HG02870 (cell line): Measurements from ENCODE around the gene SRI.
A peak's percentile ranks its signal among the peaks of the same experiment; 100 is the strongest.
"Not testable (repeated sequence)": the region's sequence is repeated elsewhere in the genome, so short reads cannot be mapped to it uniquely, and the experiment has no call there.

Experiments
- ATAC-seq: cut with Tn5 transposase; IDR thresholded peaks from one replicate; pipeline ENCODE4 v1.9.1; 2021; ENCODE audit warnings: mild to moderate bottlenecking, moderate library complexity; ENCODE audit not compliant: unreplicated experiment

Gene SRI

GRCh38 chr7:88184848-88185304, 35.0 kb downstream of the SRI start:
- no peak for ATAC-seq

GRCh38 chr7:88183051-88183450, 36.8 kb downstream of the SRI start:
- ATAC-seq, result no peak

- no peak for ATAC-seq
Measured at GRCh38 chr7:88176190-88176589, 43.6 kb downstream of the SRI start.

GRCh38 chr7:88172842-88173241, 47.0 kb downstream of the SRI start:
- ATAC-seq, result no peak

DNA sequence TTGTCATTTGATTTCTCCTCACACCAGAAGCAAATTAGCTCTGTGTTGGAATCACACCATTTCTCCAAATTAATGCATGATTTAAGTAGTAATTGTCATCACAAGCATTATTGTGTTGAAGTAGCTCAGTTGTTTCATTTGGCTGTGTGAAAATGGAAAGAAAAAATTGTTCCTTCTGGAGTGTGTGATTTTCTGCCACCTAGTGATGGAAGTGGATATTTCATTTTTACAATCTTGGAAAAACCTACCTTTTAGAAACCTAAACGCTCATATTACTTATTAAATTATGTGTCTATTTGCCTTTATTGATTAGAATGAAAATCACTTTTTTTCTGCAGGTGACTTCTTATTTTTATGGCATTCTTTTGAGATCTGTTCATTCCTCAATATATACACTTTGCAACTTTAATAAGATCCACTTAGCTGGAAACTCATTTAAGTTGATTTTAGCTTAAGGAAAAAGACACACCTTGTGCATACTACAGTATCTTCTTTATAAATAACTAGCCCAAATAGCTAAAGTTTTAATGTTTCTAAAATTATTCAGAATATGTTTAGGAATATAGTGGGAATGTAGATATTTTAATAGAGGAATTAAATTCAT, 50.0 kb downstream of the SRI start:
- peak; percentile 58 for ATAC-seq

GRCh38 chr7:88167721-88168120, 52.1 kb downstream of the SRI start:
- ATAC-seq, result no peak

- no peak for ATAC-seq
Measured at GRCh38 chr7:88167223-88167622, 52.6 kb downstream of the SRI start.

DNA sequence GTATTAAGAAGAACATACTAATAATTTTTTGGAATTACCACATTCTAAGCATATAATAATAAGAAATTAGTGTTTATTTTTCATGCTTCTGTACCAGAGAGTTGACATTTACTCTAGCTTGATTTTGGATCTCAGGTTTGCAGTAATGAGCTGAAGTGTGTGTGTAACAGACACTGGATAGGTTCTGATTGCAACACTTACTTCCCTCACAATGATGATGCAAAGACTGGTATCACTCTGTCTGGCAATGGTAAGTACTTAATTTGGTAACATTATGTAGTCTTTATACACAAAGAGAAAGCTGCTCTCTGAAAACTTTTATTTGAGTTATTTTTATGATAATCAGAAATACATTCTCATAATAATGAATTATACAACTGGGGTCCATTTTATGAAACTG, 54.1 kb downstream of the SRI start:
- no peak for ATAC-seq

GRCh38 chr7:88159741-88160140, 60.1 kb downstream of the SRI start:
- not testable (repeated sequence) for ATAC-seq

DNA sequence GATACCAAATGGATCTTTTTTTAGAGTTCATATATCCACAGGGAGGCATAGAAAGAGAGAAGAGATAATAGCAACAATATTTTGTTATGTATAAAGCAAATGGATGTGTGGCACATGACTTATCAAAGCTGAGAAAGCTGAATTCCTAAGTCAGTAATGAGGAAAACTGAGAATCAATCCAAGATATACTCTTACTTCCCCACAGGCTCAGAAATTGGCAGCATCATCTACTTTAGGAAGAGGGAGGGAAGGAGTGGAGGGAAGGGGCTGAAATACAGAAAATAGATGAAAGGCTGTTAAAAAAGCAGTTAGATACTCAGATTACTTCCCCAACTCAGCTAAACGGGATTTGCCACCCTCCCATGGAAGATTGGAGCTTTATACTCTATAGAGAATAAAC, 63.5 kb downstream of the SRI start:
- no peak for ATAC-seq

DNA sequence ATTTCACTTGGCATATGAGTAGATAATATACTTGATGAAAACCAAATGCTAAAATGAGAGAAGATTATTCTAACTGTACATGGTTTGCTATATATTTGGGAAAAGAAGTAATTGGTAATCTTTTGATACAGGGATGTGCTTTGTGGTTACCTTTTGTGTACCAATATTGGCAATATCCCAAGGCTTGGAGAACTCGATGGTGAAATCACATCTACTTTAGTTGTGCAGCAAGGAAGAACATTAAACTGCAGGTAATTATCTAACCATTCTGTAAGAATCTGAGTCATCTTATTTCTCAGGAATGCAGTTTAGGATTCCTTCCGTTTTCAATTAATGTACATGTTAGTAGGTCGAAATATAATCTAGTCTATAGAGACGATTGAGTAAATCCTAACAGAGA, 64.1 kb downstream of the SRI start:
- no peak for ATAC-seq
